ENCODE results near the gene PGLYRP2.

Gene PGLYRP2

GRCh38 chr19:15445807-15446376 lies 33.4 kb downstream of the PGLYRP2 start:
- no peak overlapping the region for H3K9ac ChIP-seq (ENCODE audit: low read length in 2 of 2)
- H3K27ac ChIP-seq (ENCODE audit: low read length), result no peak overlapping the region
- no peaks in the 10 kb centered on the region for H3K27me3 ChIP-seq (ENCODE audit: control insufficient read depth in 1 of 2, insufficient read depth in 2 of 2, low read length in 2 of 2)
- H3K4me3 ChIP-seq (ENCODE audit: low read length in 2 of 2), result no peak overlapping the region
- H3K36me3 ChIP-seq (ENCODE audit: control insufficient read depth in 2 of 2, insufficient read depth in 2 of 2, low read length in 2 of 2), result peaks cover 4 to 12% of the 10 kb centered on the region in 2 donors
- no peaks in the 10 kb centered on the region for H3K9me3 ChIP-seq (ENCODE audit: control insufficient read depth in 2 of 2, low read length in 2 of 2)
- peaks cover 12% of the 10 kb centered on the region for H3K4me1 ChIP-seq (ENCODE audit: control insufficient read depth, insufficient read depth, low read length)

GRCh38 chr19:15445227-15445605 lies 34.1 kb downstream of the PGLYRP2 start:
- Histone ChIP-seq H3K9ac (ENCODE audit: low read length in 2 of 2) (no peak overlapping the region), H3K36me3 (ENCODE audit: control insufficient read depth in 2 of 2, insufficient read depth in 2 of 2, low read length in 2 of 2) (peaks cover 4 to 12% of the 10 kb centered on the region in 2 donors), H3K9me3 (ENCODE audit: control insufficient read depth in 2 of 2, low read length in 2 of 2) (no peaks in the 10 kb centered on the region), H3K4me3 (ENCODE audit: low read length in 2 of 2) (no peak overlapping the region), H3K4me1 (ENCODE audit: control insufficient read depth, insufficient read depth, low read length) (peaks cover 12% of the 10 kb centered on the region), H3K27ac (ENCODE audit: low read length) (no peak overlapping the region), H3K27me3 (ENCODE audit: control insufficient read depth in 1 of 2, insufficient read depth in 2 of 2, low read length in 2 of 2) (no peaks in the 10 kb centered on the region)

GRCh38 chr19:15444505-15445226 lies 34.6 kb downstream of the PGLYRP2 start:
- peaks cover 4 to 12% of the 10 kb centered on the region in 2 donors for H3K36me3 ChIP-seq (ENCODE audit: control insufficient read depth in 2 of 2, insufficient read depth in 2 of 2, low read length in 2 of 2)
- no peak overlapping the region for H3K27ac ChIP-seq (ENCODE audit: low read length)
- no peak overlapping the region for H3K4me3 ChIP-seq (ENCODE audit: low read length in 2 of 2)
- H3K9me3 ChIP-seq (ENCODE audit: control insufficient read depth in 2 of 2, low read length in 2 of 2), result no peaks in the 10 kb centered on the region
- H3K9ac ChIP-seq (ENCODE audit: low read length in 2 of 2), result no peak overlapping the region
- H3K27me3 ChIP-seq (ENCODE audit: control insufficient read depth in 1 of 2, insufficient read depth in 2 of 2, low read length in 2 of 2), result no peaks in the 10 kb centered on the region
- peaks cover 12% of the 10 kb centered on the region for H3K4me1 ChIP-seq (ENCODE audit: control insufficient read depth, insufficient read depth, low read length)

- no peak overlapping the region for H3K27ac ChIP-seq (ENCODE audit: low read length)
- peaks cover 14% of the 10 kb centered on the region for H3K4me1 ChIP-seq (ENCODE audit: control insufficient read depth, insufficient read depth, low read length)
- H3K4me3 ChIP-seq (ENCODE audit: low read length in 2 of 2), result no peak overlapping the region
- H3K27me3 ChIP-seq (ENCODE audit: control insufficient read depth in 1 of 2, insufficient read depth in 2 of 2, low read length in 2 of 2), result no peaks in the 10 kb centered on the region
- H3K9ac ChIP-seq (ENCODE audit: low read length in 2 of 2), result no peak overlapping the region
- H3K9me3 ChIP-seq (ENCODE audit: control insufficient read depth in 2 of 2, low read length in 2 of 2), result no peaks in the 10 kb centered on the region
- H3K36me3 ChIP-seq (ENCODE audit: control insufficient read depth in 2 of 2, insufficient read depth in 2 of 2, low read length in 2 of 2), result peaks cover 4 to 12% of the 10 kb centered on the region in 2 donors
Measured at GRCh38 chr19:15443838-15444237, 35.5 kb downstream of the PGLYRP2 start.

GRCh38 chr19:15443325-15443724 lies 36.0 kb downstream of the PGLYRP2 start:
- Histone ChIP-seq H3K4me1 (ENCODE audit: control insufficient read depth, insufficient read depth, low read length) (peaks cover 15% of the 10 kb centered on the region), H3K4me3 (ENCODE audit: low read length in 2 of 2) (no peak overlapping the region), H3K27ac (ENCODE audit: low read length) (no peak overlapping the region), H3K9me3 (ENCODE audit: control insufficient read depth in 2 of 2, low read length in 2 of 2) (no peaks in the 10 kb centered on the region), H3K36me3 (ENCODE audit: control insufficient read depth in 2 of 2, insufficient read depth in 2 of 2, low read length in 2 of 2) (peaks cover 4 to 12% of the 10 kb centered on the region in 2 donors), H3K27me3 (ENCODE audit: control insufficient read depth in 1 of 2, insufficient read depth in 2 of 2, low read length in 2 of 2) (no peaks in the 10 kb centered on the region), H3K9ac (ENCODE audit: low read length in 2 of 2) (no peak overlapping the region)

- Histone ChIP-seq H3K4me1 (ENCODE audit: control insufficient read depth, insufficient read depth, low read length) (peaks cover 20% of the 10 kb centered on the region), H3K4me3 (ENCODE audit: low read length in 2 of 2) (no peak overlapping the region), H3K27ac (ENCODE audit: low read length) (no peak overlapping the region), H3K27me3 (ENCODE audit: control insufficient read depth in 1 of 2, insufficient read depth in 2 of 2, low read length in 2 of 2) (no peaks in the 10 kb centered on the region), H3K36me3 (ENCODE audit: control insufficient read depth in 2 of 2, insufficient read depth in 2 of 2, low read length in 2 of 2) (peaks cover 1 to 11% of the 10 kb centered on the region in 2 donors), H3K9me3 (ENCODE audit: control insufficient read depth in 2 of 2, low read length in 2 of 2) (no peaks in the 10 kb centered on the region), H3K9ac (ENCODE audit: low read length in 2 of 2) (no peak overlapping the region)
Measured at GRCh38 chr19:15442142-15442920, 37.0 kb downstream of the PGLYRP2 start.

- H3K9me3 ChIP-seq (ENCODE audit: control insufficient read depth in 2 of 2, low read length in 2 of 2), result no peaks in the 10 kb centered on the region
- no peak overlapping the region for H3K9ac ChIP-seq (ENCODE audit: low read length in 2 of 2)
- no peaks in the 10 kb centered on the region for H3K27me3 ChIP-seq (ENCODE audit: control insufficient read depth in 1 of 2, insufficient read depth in 2 of 2, low read length in 2 of 2)
- peaks cover 29% of the 10 kb centered on the region for H3K4me1 ChIP-seq (ENCODE audit: control insufficient read depth, insufficient read depth, low read length)
- peaks cover 0 to 5% of the 10 kb centered on the region in 2 donors for H3K36me3 ChIP-seq (ENCODE audit: control insufficient read depth in 2 of 2, insufficient read depth in 2 of 2, low read length in 2 of 2)
- no peak overlapping the region for H3K27ac ChIP-seq (ENCODE audit: low read length)
- no peak overlapping the region for H3K4me3 ChIP-seq (ENCODE audit: low read length in 2 of 2)
Measured at GRCh38 chr19:15441317-15441716, 38.0 kb downstream of the PGLYRP2 start.

- H3K27ac ChIP-seq (ENCODE audit: low read length), result no peak overlapping the region
- peaks cover 29% of the 10 kb centered on the region for H3K4me1 ChIP-seq (ENCODE audit: control insufficient read depth, insufficient read depth, low read length)
Measured at GRCh38 chr19:15439821-15440641, 39.3 kb downstream of the PGLYRP2 start.

GRCh38 chr19:15439078-15439799 lies 40.1 kb downstream of the PGLYRP2 start:
- H3K9ac ChIP-seq (ENCODE audit: low read length in 2 of 2), result no peak overlapping the region
- H3K27ac ChIP-seq (ENCODE audit: low read length), result peak overlapping the region; percentile 85
- H3K4me3 ChIP-seq (ENCODE audit: low read length in 2 of 2), result no peak overlapping the region
- H3K9me3 ChIP-seq (ENCODE audit: control insufficient read depth in 2 of 2, low read length in 2 of 2), result no peaks in the 10 kb centered on the region
- H3K36me3 ChIP-seq (ENCODE audit: control insufficient read depth in 2 of 2, insufficient read depth in 2 of 2, low read length in 2 of 2), result no peaks in the 10 kb centered on the region
- peaks cover 29% of the 10 kb centered on the region for H3K4me1 ChIP-seq (ENCODE audit: control insufficient read depth, insufficient read depth, low read length)
- H3K27me3 ChIP-seq (ENCODE audit: control insufficient read depth in 1 of 2, insufficient read depth in 2 of 2, low read length in 2 of 2), result no peaks in the 10 kb centered on the region

More at GRCh38 chr19:15439821-15440641, 39.3 kb downstream of the PGLYRP2 start:
- Histone ChIP-seq H3K9me3 (ENCODE audit: control insufficient read depth in 2 of 2, low read length in 2 of 2) (no peaks in the 10 kb centered on the region), H3K27me3 (ENCODE audit: control insufficient read depth in 1 of 2, insufficient read depth in 2 of 2, low read length in 2 of 2) (no peaks in the 10 kb centered on the region), H3K4me3 (ENCODE audit: low read length in 2 of 2) (no peak overlapping the region), H3K9ac (ENCODE audit: low read length in 2 of 2) (no peak overlapping the region), H3K36me3 (ENCODE audit: control insufficient read depth in 2 of 2, insufficient read depth in 2 of 2, low read length in 2 of 2) (peaks cover 0 to 3% of the 10 kb centered on the region in 2 donors)

GRCh38 chr19:15438577-15438976 lies 40.7 kb downstream of the PGLYRP2 start:
- Histone ChIP-seq H3K36me3 (ENCODE audit: control insufficient read depth in 2 of 2, insufficient read depth in 2 of 2, low read length in 2 of 2) (no peaks in the 10 kb centered on the region), H3K4me1 (ENCODE audit: control insufficient read depth, insufficient read depth, low read length) (peaks cover 32% of the 10 kb centered on the region), H3K4me3 (ENCODE audit: low read length in 2 of 2) (no peak overlapping the region), H3K27ac (ENCODE audit: low read length) (peak overlapping the region; percentile 85), H3K9me3 (ENCODE audit: control insufficient read depth in 2 of 2, low read length in 2 of 2) (no peaks in the 10 kb centered on the region), H3K27me3 (ENCODE audit: control insufficient read depth in 1 of 2, insufficient read depth in 2 of 2, low read length in 2 of 2) (no peaks in the 10 kb centered on the region), H3K9ac (ENCODE audit: low read length in 2 of 2) (no peak overlapping the region)
